OCI-LY3 (cell line): ENCODE data around the gene NEIL3.

Source experiments
- H2AFZ ChIP-seq: fragments of 200-600, 300-600 bp; shearing (Covaris generic); 2 replicates; pipeline ENCODE4 v1.6.0; 2014; ENCODE audit warnings: antibody characterized with exemption, low read depth, low read length
- H3K27ac ChIP-seq: fragments of 200-600, 300-600 bp; sonication (generic); 2 replicates; pipeline ENCODE4 v1.5.1; 2014; ENCODE audit warnings: mild to moderate bottlenecking, low read length, moderate library complexity, mixed read lengths
- H3K27me3 ChIP-seq: fragments of 200-600, 300-600 bp; sonication (generic); 2 replicates; pipeline ENCODE4 v1.6.1; 2014; ENCODE audit warnings: low read depth, low read length, mixed read lengths
- H3K36me3 ChIP-seq: fragments of 200-600, 300-600 bp; sonication (generic); replicated peaks from 2 replicates; pipeline ENCODE3; 2014; ENCODE audit warnings: low read depth, low read length, mixed read lengths
- H3K4me1 ChIP-seq: fragments of 300-600, 200-600 bp; sonication (generic); 2 replicates; pipeline ENCODE4 v1.6.1; 2014; ENCODE audit warnings: low read length, mixed read lengths
- H3K4me2 ChIP-seq: fragments of 200-600, 300-600 bp; sonication (generic); 2 replicates; pipeline ENCODE4 v1.6.1; 2014; ENCODE audit warnings: low read length, mixed read lengths
- H3K4me3 ChIP-seq: fragments of 300-600, 200-600 bp; sonication (generic); 2 replicates; pipeline ENCODE4 v1.5.1; 2014; ENCODE audit warnings: antibody characterized with exemption, mild to moderate bottlenecking, low read length, moderate library complexity
- H3K79me2 ChIP-seq: fragments of 300-600, 200-600 bp; shearing (Covaris generic); 2 replicates; pipeline ENCODE4 v1.6.1; 2014; ENCODE audit warnings: mild to moderate bottlenecking, low read length, mixed read lengths
- H3K9ac ChIP-seq: fragments of 300-600, 200-600 bp; shearing (Covaris generic); 2 replicates; pipeline ENCODE4 v1.6.0; 2014; ENCODE audit warnings: mild to moderate bottlenecking, low read length, moderate library complexity
- H3K9me3 ChIP-seq: fragments of 200-600, 300-600 bp; shearing (Covaris generic); 2 replicates; pipeline ENCODE4 v1.6.1; 2014; ENCODE audit warnings: low read length, mixed read lengths; ENCODE audit not compliant: insufficient read depth
- H4K20me1 ChIP-seq: fragments of 200-600, 300-600 bp; sonication (generic); 2 replicates; pipeline ENCODE4 v1.6.1; 2016; ENCODE audit warnings: low read length, mixed read lengths; ENCODE audit not compliant: insufficient read depth
- CTCF ChIP-seq: fragments of 200-600, 300-600 bp; sonication (generic); IDR thresholded peaks from 2 replicates; pipeline ENCODE4 v1.5.1; 2014; ENCODE audit warnings: antibody characterized with exemption, low read length, low read depth
- EZH2phosphoT487 ChIP-seq: fragments of 200-600 bp; shearing (Covaris generic); IDR thresholded peaks from 2 replicates; pipeline ENCODE4 v1.6.1; 2018; ENCODE audit warnings: antibody characterized with exemption, mixed run types, low read depth

Gene NEIL3

GRCh38 chr4:177309522-177310371 lies at the start of gene NEIL3:
Gene NEIL3 (plus strand): TSS chr4:177309874. CDS start chr4:177309954, 80 bp downstream.
- H4K20me1 ChIP-seq = no peaks in the 10 kb centered on the region
- H3K4me2 ChIP-seq = peak within 1 kb of the TSS; percentile 74
- H3K27me3 ChIP-seq = no peaks in the 10 kb centered on the region
- TF ChIP-seq EZH2phosphoT487 (no peak), CTCF (no peak)
- H3K36me3 ChIP-seq = peaks cover 20% of the 10 kb centered on the region
- H3K79me2 ChIP-seq = peaks cover 47% of the 10 kb centered on the region
- peak within 1 kb of the TSS; percentile 81 for H3K9ac ChIP-seq
- H3K9me3 ChIP-seq = no peaks in the 10 kb centered on the region
- H3K27ac ChIP-seq = peak within 1 kb of the TSS; percentile 61
- peak within 1 kb of the TSS; percentile 88 for H3K4me3 ChIP-seq
- peak within 1 kb of the TSS; percentile 99 for H2AFZ ChIP-seq
- H3K4me1 ChIP-seq = peaks cover 19% of the 10 kb centered on the region

GRCh38 chr4:177263818-177264217 lies 45.9 kb upstream of the NEIL3 start:
- TF ChIP-seq EZH2phosphoT487 (no peak), CTCF (no peak)
- Histone ChIP-seq H3K9ac (no peak overlapping the region), H3K79me2 (no peaks in the 10 kb centered on the region), H3K4me1 (0 out of 2 replicates have a peak, but pooled peaks cover 5% of the 10 kb centered on the region), H3K9me3 (no peaks in the 10 kb centered on the region), H3K27me3 (no peaks in the 10 kb centered on the region), H4K20me1 (no peaks in the 10 kb centered on the region), H3K36me3 (no peaks in the 10 kb centered on the region), H3K4me3 (no peak overlapping the region), H3K27ac (no peak overlapping the region), H2AFZ (no peak overlapping the region), H3K4me2 (no peak overlapping the region)

- no peak for TF ChIP-seq EZH2phosphoT487
- TF ChIP-seq CTCF = no peak
- Histone ChIP-seq H2AFZ (no peak overlapping the region), H3K36me3 (no peaks in the 10 kb centered on the region)
Measured at GRCh38 chr4:177264788-177265422, 44.8 kb upstream of the NEIL3 start.

GRCh38 chr4:177265729-177266128 lies 43.9 kb upstream of the NEIL3 start:
- no peak overlapping the region for H3K4me3 ChIP-seq
- no peak overlapping the region for H3K9ac ChIP-seq
- H3K36me3 ChIP-seq = no peaks in the 10 kb centered on the region
- H3K4me2 ChIP-seq = no peak overlapping the region
- no peaks in the 10 kb centered on the region for H4K20me1 ChIP-seq
- H2AFZ ChIP-seq = no peak overlapping the region
- H3K79me2 ChIP-seq = no peaks in the 10 kb centered on the region
- H3K27ac ChIP-seq = no peak overlapping the region
- H3K27me3 ChIP-seq = no peaks in the 10 kb centered on the region
- no peak for TF ChIP-seq CTCF
- TF ChIP-seq EZH2phosphoT487 = no peak
- 0 out of 2 replicates have a peak, but pooled peaks cover 5% of the 10 kb centered on the region for H3K4me1 ChIP-seq
- H3K9me3 ChIP-seq = no peaks in the 10 kb centered on the region

More at GRCh38 chr4:177264788-177265422, 44.8 kb upstream of the NEIL3 start:
- Histone ChIP-seq H3K79me2 (no peaks in the 10 kb centered on the region), H3K9me3 (no peaks in the 10 kb centered on the region), H3K27me3 (no peaks in the 10 kb centered on the region), H3K4me1 (0 out of 2 replicates have a peak, but pooled peaks cover 5% of the 10 kb centered on the region), H3K4me3 (no peak overlapping the region), H3K4me2 (no peak overlapping the region), H4K20me1 (no peaks in the 10 kb centered on the region), H3K9ac (no peak overlapping the region), H3K27ac (no peak overlapping the region)
